HL-60 (cell line): ENCODE measurements around the gene GRPEL2.

ENCODE experiments used
- GABPA ChIP-seq: IDR thresholded peaks from 2 replicates; pipeline ENCODE4 v1.6.1; 2012; ENCODE audit warnings: low read depth
- POLR2AphosphoS5 ChIP-seq: IDR thresholded peaks from 2 replicates; pipeline ENCODE4 v1.6.1; 2012; ENCODE audit warnings: low read depth
- REST ChIP-seq: IDR thresholded peaks from 2 replicates; pipeline ENCODE4 v1.6.1; 2012; ENCODE audit warnings: low read depth; ENCODE audit not compliant: insufficient replicate concordance
- SPI1 ChIP-seq: IDR thresholded peaks from 2 replicates; pipeline ENCODE4 v1.6.1; 2012; ENCODE audit warnings: low read depth, mild to moderate bottlenecking, borderline replicate concordance
- TF ChIP-seq, protein P1 (sequence below): IDR thresholded peaks from one replicate; pipeline ENCODE4 v1.5.1; 2011; ENCODE audit warnings: low read length, control low read depth, inconsistent platforms; ENCODE audit not compliant: insufficient read depth

DNA sequence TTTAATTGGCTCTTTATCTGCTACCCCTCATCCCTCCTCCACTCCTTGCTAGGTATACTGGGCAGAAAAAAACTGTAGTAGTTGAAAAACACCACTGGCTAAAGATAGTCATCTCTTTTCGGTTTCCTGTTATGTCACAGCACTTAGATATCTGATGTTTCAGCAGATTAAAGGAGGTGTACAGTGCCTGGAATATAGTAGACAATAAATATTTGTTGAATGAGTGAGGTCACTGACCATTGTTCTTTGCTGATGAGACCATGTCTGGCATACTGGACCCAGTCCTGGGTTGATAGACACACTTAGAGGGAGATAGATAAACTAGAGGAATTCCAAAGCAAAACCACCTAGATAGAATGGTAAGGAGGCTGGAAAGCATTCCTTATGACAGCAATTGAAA is 3.2 kb downstream of the GRPEL2 start:
- TF ChIP-seq, protein P1, sequence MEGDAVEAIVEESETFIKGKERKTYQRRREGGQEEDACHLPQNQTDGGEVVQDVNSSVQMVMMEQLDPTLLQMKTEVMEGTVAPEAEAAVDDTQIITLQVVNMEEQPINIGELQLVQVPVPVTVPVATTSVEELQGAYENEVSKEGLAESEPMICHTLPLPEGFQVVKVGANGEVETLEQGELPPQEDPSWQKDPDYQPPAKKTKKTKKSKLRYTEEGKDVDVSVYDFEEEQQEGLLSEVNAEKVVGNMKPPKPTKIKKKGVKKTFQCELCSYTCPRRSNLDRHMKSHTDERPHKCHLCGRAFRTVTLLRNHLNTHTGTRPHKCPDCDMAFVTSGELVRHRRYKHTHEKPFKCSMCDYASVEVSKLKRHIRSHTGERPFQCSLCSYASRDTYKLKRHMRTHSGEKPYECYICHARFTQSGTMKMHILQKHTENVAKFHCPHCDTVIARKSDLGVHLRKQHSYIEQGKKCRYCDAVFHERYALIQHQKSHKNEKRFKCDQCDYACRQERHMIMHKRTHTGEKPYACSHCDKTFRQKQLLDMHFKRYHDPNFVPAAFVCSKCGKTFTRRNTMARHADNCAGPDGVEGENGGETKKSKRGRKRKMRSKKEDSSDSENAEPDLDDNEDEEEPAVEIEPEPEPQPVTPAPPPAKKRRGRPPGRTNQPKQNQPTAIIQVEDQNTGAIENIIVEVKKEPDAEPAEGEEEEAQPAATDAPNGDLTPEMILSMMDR, result no peak
- TF ChIP-seq GABPA, result no peak
- TF ChIP-seq POLR2AphosphoS5, result no peak
- no peak for TF ChIP-seq REST
- no peak for TF ChIP-seq SPI1
